Activated T-helper 9 cell treated with anti-CD3 and anti-CD28 coated beads, Interleukin-2, amount 50 U/mL, for 16 hours (primary cell): ENCODE data around the gene EIF2S2.

ENCODE experiments used
- DNase-seq: peaks from one replicate; pipeline ENCODE4 v3.0.0-alpha.2; 2020; ENCODE audit warnings: low read depth

EIF2S2 gene

GRCh38 chr20:34122274-34122980, 10.4 kb upstream of the EIF2S2 start:
- DNase-seq = no peak

DNA sequence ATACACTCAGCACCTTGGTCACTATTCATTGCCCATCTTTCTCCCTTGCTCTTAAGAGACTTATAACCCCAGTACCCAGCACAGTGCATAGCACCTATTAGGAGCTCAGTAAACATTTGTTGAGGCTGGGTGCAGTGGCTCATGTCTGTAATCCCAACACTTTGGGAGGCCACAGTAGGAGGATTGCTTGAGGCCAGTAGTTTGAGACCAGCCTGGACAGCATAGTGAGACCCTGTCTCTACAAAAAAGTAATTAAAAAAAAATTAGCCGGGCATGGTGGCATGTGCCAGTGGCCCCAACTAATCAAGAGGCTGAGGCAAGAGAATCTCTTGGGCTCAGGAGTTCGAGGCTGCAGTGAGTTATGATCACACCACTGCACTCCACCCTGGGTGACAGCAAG, 8.2 kb upstream of the EIF2S2 start:
- no peak for DNase-seq

DNA sequence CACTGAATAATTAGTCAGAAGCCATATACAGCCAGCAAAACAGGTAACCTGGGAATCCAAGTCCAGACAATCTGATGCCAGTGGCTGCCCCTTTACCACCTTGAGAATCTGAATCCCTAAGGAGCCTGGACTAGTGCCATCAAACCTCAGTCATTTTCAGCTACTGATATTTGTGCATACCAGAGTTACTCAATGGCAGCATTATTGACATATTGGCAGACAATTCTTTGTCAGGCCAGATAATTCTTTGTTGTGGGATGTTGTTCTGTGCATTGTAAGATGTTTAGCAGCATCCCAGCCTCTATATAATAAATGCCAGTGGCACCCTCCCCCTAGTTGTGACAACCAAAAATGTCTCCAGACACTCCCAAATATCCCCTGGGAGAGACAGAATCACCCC, 3.2 kb upstream of the EIF2S2 start:
- DNase-seq = no peak

DNA sequence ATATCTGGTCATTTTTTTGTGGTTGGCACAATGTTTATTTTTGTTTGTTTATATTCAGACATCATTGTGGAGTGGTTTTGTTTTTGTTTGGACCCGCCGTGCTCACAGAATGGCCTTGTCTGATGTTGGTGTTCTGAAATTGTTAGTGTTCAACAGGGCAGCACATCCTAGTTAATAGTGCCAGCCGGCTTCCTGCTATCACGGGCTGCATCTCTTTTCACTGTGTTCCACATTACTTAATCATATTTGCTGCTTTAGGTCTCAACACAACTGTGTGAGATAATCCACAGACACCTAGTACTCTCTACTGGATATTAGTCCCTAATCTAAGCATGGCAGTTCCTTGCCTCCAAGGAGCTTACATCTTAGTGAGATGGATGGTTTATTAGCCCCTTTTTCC, 2.8 kb upstream of the EIF2S2 start:
- DNase-seq = no peak

DNA sequence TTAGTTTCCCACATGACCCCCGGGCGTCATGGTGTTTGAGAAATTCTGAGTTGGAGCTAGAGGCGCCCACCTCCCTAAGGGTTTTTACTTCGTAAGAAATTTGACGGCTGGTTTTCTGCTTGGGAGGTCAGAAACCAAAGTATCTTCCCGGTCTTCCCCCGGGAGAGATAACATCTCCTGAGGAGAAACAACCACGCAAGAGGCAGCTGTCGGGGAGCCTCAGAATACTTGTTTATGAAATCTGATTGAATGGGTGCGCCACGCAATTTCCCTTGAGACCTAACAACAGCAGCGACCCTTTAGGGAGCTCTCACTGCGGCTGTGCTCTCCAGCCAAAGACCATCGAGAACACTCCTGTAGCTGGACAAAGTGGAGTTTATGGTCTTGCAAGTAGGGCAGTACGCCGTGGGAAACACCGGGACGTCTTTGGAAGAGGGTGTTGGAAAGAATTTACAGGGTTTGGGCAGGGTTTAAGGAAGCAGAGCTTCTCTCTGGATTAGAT, 608 bp upstream of the EIF2S2 start:
- DNase-seq = no peak

- no peak for DNase-seq
These were observed 1.1 kb downstream of the EIF2S2 start for GRCh38 chr20:34110745-34111641.

DNA sequence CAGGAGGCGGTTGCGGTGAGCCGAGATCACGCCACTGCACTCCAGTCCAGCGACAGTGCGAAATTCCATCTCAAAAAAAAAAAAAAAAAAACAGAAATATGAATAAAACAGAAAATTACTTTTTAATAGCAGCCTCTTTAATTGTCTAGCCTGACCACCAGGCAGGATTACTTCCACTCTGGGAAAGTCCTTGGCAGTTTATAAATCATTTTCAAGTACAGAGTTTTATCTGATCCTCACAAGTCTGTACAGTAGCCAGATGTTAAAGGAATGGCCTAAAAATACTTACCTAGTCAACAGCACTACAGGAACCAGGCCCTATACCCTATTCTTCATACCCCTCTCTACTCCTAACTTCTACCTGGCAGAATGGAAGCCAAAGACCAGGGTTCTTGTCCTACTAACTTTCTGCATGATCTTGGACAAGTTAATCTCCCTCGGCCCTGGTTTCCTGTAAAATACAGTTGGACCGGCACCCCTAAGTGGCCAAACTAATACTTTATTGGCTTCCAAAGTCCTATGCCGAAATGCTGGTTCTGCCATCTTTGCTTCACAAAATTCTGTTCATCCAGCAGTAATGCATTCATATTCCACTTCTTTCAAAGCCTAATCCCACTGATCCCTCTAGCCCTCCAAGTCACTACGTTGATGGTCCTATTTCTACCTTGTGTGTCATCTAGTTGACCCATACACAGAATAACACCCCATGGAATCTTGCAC, 1.9 kb downstream of the EIF2S2 start:
- no peak for DNase-seq

- no peak for DNase-seq
These were observed 2.6 kb downstream of the EIF2S2 start for GRCh38 chr20:34109442-34109841.

GRCh38 chr20:34108616-34109174, 3.3 kb downstream of the EIF2S2 start:
- DNase-seq = no peak

GRCh38 chr20:34105978-34106675, 5.9 kb downstream of the EIF2S2 start:
- no peak for DNase-seq

- DNase-seq = no peak
These were observed 8.0 kb downstream of the EIF2S2 start for GRCh38 chr20:34104059-34104458.

- no peak for DNase-seq
These were observed 9.7 kb downstream of the EIF2S2 start for GRCh38 chr20:34102342-34102741.

DNA sequence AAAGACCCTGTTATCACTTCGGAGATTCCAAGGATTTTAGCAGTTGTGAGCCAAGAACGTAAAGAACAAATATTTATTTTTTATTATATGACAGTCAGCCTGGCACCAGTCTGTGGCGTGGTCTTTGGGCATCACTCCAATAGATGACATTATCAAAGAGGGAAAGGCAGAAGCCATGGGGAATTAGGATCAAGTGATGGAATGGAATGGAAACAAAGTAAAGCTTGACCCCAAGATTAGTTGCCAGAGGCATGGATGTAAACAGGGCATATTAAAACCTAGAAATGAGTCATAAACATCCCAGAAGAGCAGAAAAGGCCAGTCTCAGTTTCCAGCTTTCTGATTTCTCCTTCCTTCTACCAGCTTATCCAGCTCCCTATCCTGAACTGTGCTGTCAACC, 11.5 kb downstream of the EIF2S2 start:
- no peak for DNase-seq

DNA sequence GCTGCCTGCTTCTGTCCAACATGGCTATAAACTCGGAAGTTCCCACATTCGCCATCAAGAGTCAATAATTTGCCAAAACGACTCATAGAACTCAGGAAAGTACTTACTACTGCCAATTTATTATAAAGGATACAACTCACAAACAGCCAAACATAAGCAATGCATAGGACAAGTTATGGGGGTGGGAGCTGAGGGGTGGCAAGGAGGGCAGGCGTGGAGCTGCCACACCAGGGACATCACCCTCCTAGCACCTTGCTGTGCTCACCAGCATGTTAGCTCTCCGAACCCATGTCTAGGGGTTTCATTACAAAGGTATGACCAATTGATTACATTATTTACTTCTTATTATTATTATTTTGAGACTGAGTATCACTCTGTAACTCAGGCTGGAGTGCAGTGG, 12.4 kb downstream of the EIF2S2 start:
- no peak for DNase-seq

GRCh38 chr20:34098570-34098969, 13.5 kb downstream of the EIF2S2 start:
- DNase-seq = no peak

DNA sequence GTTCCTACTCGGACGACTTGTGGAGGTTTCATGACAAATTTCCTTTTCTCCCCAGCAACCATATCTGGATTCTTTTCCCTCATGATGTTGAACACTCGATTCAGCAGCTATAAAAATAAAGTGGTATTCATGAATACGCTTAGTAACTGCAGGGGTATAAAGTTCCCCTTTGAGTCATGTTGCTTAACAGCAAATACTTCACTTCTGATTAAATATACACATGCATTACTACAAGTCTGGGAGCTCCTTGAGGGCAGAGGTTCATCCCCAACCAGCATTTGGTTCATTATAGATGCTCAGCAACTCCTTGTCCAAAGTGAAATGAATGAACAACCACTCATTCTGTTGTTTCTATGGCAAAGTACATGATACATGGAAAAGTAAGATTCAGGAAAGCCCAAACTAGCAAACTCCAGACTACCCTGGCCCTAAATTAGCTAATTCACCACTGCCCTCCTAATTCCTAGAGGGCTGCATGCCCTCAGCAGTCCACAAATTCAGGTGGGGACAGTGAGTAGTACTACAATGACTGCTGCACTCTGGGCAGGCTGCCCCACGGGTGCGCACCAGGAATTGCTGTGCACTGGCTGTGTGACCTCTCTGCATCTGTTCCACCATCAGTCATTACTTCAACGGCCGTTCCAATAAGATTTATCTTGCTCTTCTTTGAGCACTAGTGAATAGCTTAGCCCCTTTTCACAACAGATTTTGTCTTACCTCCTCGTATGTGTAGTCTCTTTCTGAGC, 15.2 kb downstream of the EIF2S2 start:
- no peak for DNase-seq

DNA sequence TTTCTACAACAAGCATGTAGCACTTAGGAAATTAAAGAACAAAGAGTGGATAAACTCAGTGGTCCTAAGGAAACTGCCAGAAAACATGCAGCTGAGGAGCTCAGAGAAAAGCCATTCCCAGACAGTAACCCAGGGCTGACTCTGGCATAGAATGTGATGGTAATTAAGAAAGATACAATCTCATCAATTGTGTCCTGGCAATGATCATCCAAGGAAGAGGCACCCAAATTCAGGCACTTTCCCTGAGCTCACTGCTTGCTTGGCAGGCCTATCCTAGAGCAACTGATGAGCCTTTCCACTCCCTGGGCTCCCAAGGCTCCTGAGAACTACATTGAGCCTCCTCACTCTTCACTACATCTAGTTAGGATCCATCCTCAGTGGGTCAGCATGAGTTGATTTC, 16.2 kb downstream of the EIF2S2 start:
- no peak for DNase-seq

DNA sequence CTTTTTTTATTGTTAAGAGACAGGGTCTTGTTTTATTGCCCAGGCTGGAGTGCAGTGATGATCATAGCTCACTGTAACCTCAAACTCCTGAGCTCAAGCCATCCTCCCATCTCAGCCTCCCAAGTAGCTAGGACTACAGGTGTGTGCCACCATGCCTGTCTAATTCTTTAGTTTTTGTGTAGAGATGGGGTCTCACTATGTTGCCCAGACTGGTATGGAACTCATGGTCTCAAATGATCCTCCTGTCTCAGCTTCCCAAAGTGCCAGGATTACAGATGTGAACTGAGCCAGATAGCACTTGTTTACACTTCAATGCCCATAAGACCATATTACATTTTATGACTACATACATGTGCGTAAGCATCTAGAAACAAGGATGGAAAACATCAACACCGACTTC, 18.1 kb downstream of the EIF2S2 start:
- no peak for DNase-seq

GRCh38 chr20:34091637-34092200, 20.3 kb downstream of the EIF2S2 start:
- DNase-seq = no peak

GRCh38 chr20:34090645-34091044, 21.4 kb downstream of the EIF2S2 start:
- DNase-seq = no peak
